Stimulated activated CD4-positive, alpha-beta T cell treated with anti-CD3 and anti-CD28 coated beads, Interleukin-2, amount 100 ng/mL, for 24 hours (primary cell): ENCODE data around the gene DENND2D.

Experiments used
- DNase-seq, 2 donors: peaks; one replicate each; pipeline ENCODE4 v3.0.0-alpha.2; 2020

Gene DENND2D

GRCh38 chr1:111164151-111164550 lies 36.3 kb downstream of the DENND2D start:
- DNase-seq: no peak

GRCh38 chr1:111163363-111163762 lies 37.1 kb downstream of the DENND2D start:
- no peak for DNase-seq

GRCh38 chr1:111162488-111162880 lies 38.0 kb downstream of the DENND2D start:
- DNase-seq: no peak

- DNase-seq: no peak
Observed at GRCh38 chr1:111161843-111162487, 38.5 kb downstream of the DENND2D start.

- no peak for DNase-seq
Observed at GRCh38 chr1:111157431-111157830, 43.0 kb downstream of the DENND2D start.

- DNase-seq: no peak
Observed at GRCh38 chr1:111154021-111154999, 46.1 kb downstream of the DENND2D start.

- no peak for DNase-seq
Observed at GRCh38 chr1:111151838-111152237, 48.6 kb downstream of the DENND2D start.

GRCh38 chr1:111148376-111148881 lies 52.0 kb downstream of the DENND2D start:
- no peak for DNase-seq

- no peak for DNase-seq
Observed at GRCh38 chr1:111147948-111148347, 52.5 kb downstream of the DENND2D start.

- no peak for DNase-seq
Observed at GRCh38 chr1:111145963-111146768, 54.3 kb downstream of the DENND2D start.

- DNase-seq: no peak
Observed at GRCh38 chr1:111145542-111145941, 54.9 kb downstream of the DENND2D start.

GRCh38 chr1:111142356-111142975 lies 58.0 kb downstream of the DENND2D start:
- no peak for DNase-seq

- DNase-seq: no peak
Observed at GRCh38 chr1:111141245-111142220, 58.9 kb downstream of the DENND2D start.

GRCh38 chr1:111140680-111140967 lies 59.8 kb downstream of the DENND2D start:
- no peak for DNase-seq

- peak; percentile 93 to 96 for DNase-seq
Observed at GRCh38 chr1:111139956-111140679, 60.3 kb downstream of the DENND2D start, which contains the start of the genes CEPT1 and DRAM2. Gene CEPT1, plus strand, starts transcription at chr1:111140223. Its CDS starts 7,492 bp downstream, at chr1:111147715. Gene DRAM2, minus strand, starts transcription at chr1:111140093. Its CDS starts 8,539 bp downstream, at chr1:111131554.

GRCh38 chr1:111139324-111139955 lies 61.0 kb downstream of the DENND2D start:
- peak; percentile 43 to 50 for DNase-seq
